Stimulated activated CD4-positive, alpha-beta T cell treated with anti-CD3 and anti-CD28 coated beads, TNF-alpha, amount 100 ng/mL, for 1 hour (primary cell): ENCODE measurements around the gene CSNK1D.
"Not testable (repeated sequence)": the region's sequence is repeated elsewhere in the genome, so short reads cannot be mapped to it uniquely, and the experiment has no call there.

Source experiments
- DNase-seq, 3 donors: peaks; one replicate each; pipeline ENCODE4 v3.0.0-alpha.2; 2020; ENCODE audit warnings: low read depth in 3 of 3, low spot score in 1 of 3

Gene CSNK1D

GRCh38 chr17:82195675-82196672, 77.5 kb downstream of the CSNK1D start:
- no peak for DNase-seq

GRCh38 chr17:82194765-82195164, 78.7 kb downstream of the CSNK1D start:
- DNase-seq: no peak

GRCh38 chr17:82193520-82194220, 79.8 kb downstream of the CSNK1D start:
- no peak for DNase-seq

- DNase-seq: not testable (repeated sequence)
Observed at GRCh38 chr17:82193050-82193449, 80.5 kb downstream of the CSNK1D start.
